Endothelial cell (in vitro differentiated cells): ENCODE results near the gene ATXN2L. TPM values are rescaled to one million over a fixed set of nuclear protein-coding genes. Genes with fewer than 3 reads are reported as not detected.

Source experiments
- DNase-seq: peaks from one replicate; pipeline ENCODE4 v3.0.0; 2021; ENCODE audit warnings: low spot score
- H3K27ac Mint-ChIP-seq: one replicate; pipeline ENCODE4 v1.8.0; 2021; ENCODE audit warnings: mixed read lengths, inconsistent platforms; ENCODE audit not compliant: unreplicated experiment
- H3K27me3 Mint-ChIP-seq: one replicate; pipeline ENCODE4 v1.8.0; 2021; ENCODE audit warnings: mild to moderate bottlenecking, moderate library complexity, mixed read lengths, inconsistent platforms; ENCODE audit not compliant: unreplicated experiment
- H3K36me3 Mint-ChIP-seq: one replicate; pipeline ENCODE4 v1.8.0; 2021; ENCODE audit warnings: mild to moderate bottlenecking, low read depth, mixed read lengths, inconsistent platforms; ENCODE audit not compliant: unreplicated experiment
- H3K4me1 Mint-ChIP-seq: one replicate; pipeline ENCODE4 v1.8.0; 2021; ENCODE audit warnings: mild to moderate bottlenecking, mixed read lengths, inconsistent platforms; ENCODE audit not compliant: unreplicated experiment
- H3K4me3 Mint-ChIP-seq: one replicate; pipeline ENCODE4 v1.8.0; 2021; ENCODE audit warnings: mild to moderate bottlenecking, mixed read lengths, inconsistent platforms; ENCODE audit not compliant: unreplicated experiment
- H3K9me3 Mint-ChIP-seq: one replicate; pipeline ENCODE4 v1.8.0; 2021; ENCODE audit warnings: mixed read lengths, inconsistent platforms; ENCODE audit not compliant: unreplicated experiment
- total RNA-seq: library from RNA; stranded (reverse); fragmentation: NEBNext Ultra II Directional; extraction: Animal tissue kit (Norgen Biotek cat#: 25700); gene quantifications from one replicate; pipeline ENCODE4 v1.2.1, GENCODE V29; 2021; ENCODE audit not compliant: unreplicated experiment
- TF ChIP-seq, protein P1 (sequence below): fragments of 200-600 bp; sonication (generic); IDR thresholded peaks from one replicate; pipeline ENCODE4 v1.5.0; 2021; ENCODE audit warnings: antibody characterized with exemption; ENCODE audit not compliant: unreplicated experiment

The ATXN2L gene
- total RNA-seq, 1 donor from 2014 or later = 184 TPM

DNA sequence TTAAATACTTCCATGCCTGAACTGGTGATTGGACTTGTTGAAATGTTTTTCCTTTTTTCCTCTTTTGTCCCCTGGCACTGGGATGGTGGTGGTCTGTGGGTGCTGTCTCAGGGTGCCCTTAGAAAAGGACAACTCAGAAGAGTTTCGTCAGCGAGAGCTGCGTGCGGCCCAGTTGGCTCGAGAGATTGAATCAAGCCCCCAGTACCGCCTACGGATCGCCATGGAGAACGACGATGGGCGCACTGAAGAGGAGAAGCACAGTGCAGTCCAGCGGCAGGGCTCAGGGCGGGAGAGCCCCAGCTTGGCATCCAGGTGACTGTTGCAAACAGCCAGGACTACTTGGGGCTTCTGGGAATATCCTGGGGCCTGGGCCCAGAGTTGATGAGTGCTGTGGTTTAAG is 6.9 kb downstream of the ATXN2L start:
- TF ChIP-seq, protein P1, sequence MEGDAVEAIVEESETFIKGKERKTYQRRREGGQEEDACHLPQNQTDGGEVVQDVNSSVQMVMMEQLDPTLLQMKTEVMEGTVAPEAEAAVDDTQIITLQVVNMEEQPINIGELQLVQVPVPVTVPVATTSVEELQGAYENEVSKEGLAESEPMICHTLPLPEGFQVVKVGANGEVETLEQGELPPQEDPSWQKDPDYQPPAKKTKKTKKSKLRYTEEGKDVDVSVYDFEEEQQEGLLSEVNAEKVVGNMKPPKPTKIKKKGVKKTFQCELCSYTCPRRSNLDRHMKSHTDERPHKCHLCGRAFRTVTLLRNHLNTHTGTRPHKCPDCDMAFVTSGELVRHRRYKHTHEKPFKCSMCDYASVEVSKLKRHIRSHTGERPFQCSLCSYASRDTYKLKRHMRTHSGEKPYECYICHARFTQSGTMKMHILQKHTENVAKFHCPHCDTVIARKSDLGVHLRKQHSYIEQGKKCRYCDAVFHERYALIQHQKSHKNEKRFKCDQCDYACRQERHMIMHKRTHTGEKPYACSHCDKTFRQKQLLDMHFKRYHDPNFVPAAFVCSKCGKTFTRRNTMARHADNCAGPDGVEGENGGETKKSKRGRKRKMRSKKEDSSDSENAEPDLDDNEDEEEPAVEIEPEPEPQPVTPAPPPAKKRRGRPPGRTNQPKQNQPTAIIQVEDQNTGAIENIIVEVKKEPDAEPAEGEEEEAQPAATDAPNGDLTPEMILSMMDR = no peak
- no peak overlapping the region for H3K4me3 Mint-ChIP-seq
- no peaks in the 10 kb centered on the region for H3K9me3 Mint-ChIP-seq

GRCh38 chr16:28830531-28830930 is 7.7 kb downstream of the ATXN2L start:
- Mint-ChIP-seq H3K4me1 (no peaks in the 10 kb centered on the region), H3K27me3 (no peaks in the 10 kb centered on the region), H3K9me3 (no peaks in the 10 kb centered on the region), H3K36me3 (peaks cover 71% of the 10 kb centered on the region), H3K4me3 (peak overlapping the region; percentile 78), H3K27ac (no peak overlapping the region)
- TF ChIP-seq, protein P1 = no peak
- no peak for DNase-seq

More for the DNA sequence above, 6.9 kb downstream of the ATXN2L start:
- DNase-seq = no peak
- Mint-ChIP-seq H3K36me3 (peaks cover 70% of the 10 kb centered on the region), H3K27me3 (peaks cover under 1% of the 10 kb centered on the region), H3K27ac (no peak overlapping the region), H3K4me1 (peaks cover under 1% of the 10 kb centered on the region)

GRCh38 chr16:28834349-28834748 is 11.6 kb downstream of the ATXN2L start:
- DNase-seq = no peak
- TF ChIP-seq, protein P1 = no peak
- Mint-ChIP-seq H3K9me3 (no peaks in the 10 kb centered on the region), H3K4me1 (no peaks in the 10 kb centered on the region), H3K36me3 (peaks cover 56% of the 10 kb centered on the region), H3K27ac (no peak overlapping the region), H3K4me3 (peak overlapping the region; percentile 71), H3K27me3 (peaks cover 1% of the 10 kb centered on the region)

DNA sequence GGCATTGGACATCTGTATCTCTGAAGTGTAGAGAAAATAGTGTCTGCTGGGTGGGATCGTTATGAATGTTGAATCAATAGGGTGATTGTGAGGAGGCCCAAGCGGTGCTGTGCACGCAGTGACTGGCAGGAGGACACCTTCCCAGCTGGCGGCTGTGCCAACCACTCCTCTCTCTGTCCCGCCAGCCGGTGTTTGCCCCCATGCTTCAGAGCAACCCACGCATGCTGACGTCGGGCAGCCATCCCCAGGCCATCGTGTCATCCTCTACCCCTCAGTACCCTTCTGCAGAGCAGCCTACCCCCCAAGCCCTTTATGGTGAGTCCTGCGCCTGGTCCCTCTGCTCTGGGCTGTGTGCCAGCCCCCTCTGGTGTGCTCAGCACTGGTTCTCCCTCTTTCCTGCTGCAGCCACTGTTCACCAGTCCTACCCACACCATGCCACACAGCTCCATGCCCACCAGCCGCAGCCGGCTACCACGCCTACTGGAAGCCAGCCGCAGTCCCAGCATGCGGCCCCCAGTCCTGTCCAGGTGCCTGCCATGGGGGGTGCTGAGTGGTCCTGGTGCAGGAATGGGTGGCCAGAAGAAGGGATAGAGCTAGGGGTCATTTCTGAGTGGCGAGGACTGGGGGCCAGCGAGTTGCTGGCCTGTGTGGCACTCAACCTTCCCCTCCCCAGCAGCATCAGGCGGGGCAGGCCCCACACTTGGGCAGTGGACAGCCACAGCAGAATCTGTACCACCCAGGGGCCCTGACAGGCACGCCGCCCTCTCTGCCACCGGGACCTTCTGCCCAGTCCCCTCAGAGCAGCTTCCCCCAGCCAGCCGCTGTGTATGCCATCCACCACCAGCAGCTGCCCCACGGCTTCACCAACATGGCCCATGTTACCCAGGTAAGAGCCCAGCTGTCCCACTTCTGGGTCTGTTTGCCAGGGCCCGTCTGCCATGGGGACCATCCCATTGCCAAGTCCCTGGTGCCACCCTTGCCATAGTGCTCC is 12.4 kb downstream of the ATXN2L start:
- Mint-ChIP-seq H3K36me3 (peaks cover 48% of the 10 kb centered on the region), H3K4me1 (no peaks in the 10 kb centered on the region), H3K27ac (peak overlapping the region; percentile 30), H3K4me3 (peak overlapping the region; percentile 71), H3K9me3 (no peaks in the 10 kb centered on the region), H3K27me3 (peaks cover 1% of the 10 kb centered on the region)
- no peak for DNase-seq
- TF ChIP-seq, protein P1 = no peak
